Vagina (tissue), 2 donors: Measurements from ENCODE around the gene ENTPD7.

Source experiments
- POLR2A ChIP-seq, 2 donors: fragments of 450-650 bp; IDR thresholded peaks; one replicate each; pipeline ENCODE4 v1.6.1; 2017; ENCODE audit warnings: antibody characterized with exemption in 2 of 2, mild to moderate bottlenecking in 2 of 2, moderate library complexity in 2 of 2
- POLR2AphosphoS5 ChIP-seq, 2 donors: sonication (generic); formaldehyde crosslinking; IDR thresholded peaks; one replicate each; pipeline ENCODE4 v1.9.0; 2017; ENCODE audit warnings: antibody characterized with exemption in 2 of 2, mild to moderate bottlenecking in 2 of 2, low read depth in 1 of 2; ENCODE audit not compliant: insufficient read depth in 1 of 2
- TF ChIP-seq, protein P1 (sequence below), 3 experiments: fragments of 450-650 bp in 2 of 3; fragments of 200-600 bp in 1 of 3; sonication (generic) in 1 of 3; IDR thresholded peaks; one replicate each; pipeline ENCODE4 v1.5.1; 2017 to 2019; ENCODE audit warnings: antibody characterized with exemption in 3 of 3, mild to moderate bottlenecking in 2 of 3, moderate library complexity in 2 of 3

GRCh38 chr10:99674762-99675161 is 15.5 kb downstream of the ENTPD7 start:
- TF ChIP-seq, protein P1, sequence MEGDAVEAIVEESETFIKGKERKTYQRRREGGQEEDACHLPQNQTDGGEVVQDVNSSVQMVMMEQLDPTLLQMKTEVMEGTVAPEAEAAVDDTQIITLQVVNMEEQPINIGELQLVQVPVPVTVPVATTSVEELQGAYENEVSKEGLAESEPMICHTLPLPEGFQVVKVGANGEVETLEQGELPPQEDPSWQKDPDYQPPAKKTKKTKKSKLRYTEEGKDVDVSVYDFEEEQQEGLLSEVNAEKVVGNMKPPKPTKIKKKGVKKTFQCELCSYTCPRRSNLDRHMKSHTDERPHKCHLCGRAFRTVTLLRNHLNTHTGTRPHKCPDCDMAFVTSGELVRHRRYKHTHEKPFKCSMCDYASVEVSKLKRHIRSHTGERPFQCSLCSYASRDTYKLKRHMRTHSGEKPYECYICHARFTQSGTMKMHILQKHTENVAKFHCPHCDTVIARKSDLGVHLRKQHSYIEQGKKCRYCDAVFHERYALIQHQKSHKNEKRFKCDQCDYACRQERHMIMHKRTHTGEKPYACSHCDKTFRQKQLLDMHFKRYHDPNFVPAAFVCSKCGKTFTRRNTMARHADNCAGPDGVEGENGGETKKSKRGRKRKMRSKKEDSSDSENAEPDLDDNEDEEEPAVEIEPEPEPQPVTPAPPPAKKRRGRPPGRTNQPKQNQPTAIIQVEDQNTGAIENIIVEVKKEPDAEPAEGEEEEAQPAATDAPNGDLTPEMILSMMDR (IDR thresholded peaks at IDR 0.05), result no peak
- TF ChIP-seq POLR2AphosphoS5 (IDR thresholded peaks at IDR 0.05; ENCODE audit: insufficient read depth in 1 of 2, low read depth in 1 of 2), result no peak
- no peak for TF ChIP-seq POLR2A (IDR thresholded peaks at IDR 0.05)
